Choroid plexus epithelial cell (primary cell): Measurements from ENCODE around the gene TOP2A.

Experiments
- DNase-seq: peaks from one replicate; pipeline ENCODE4 v3.0.0-alpha.2; 2010; ENCODE audit warnings: low read depth
- H3K4me3 ChIP-seq: 2 replicates; pipeline ENCODE4 v1.5.1; 2011; ENCODE audit warnings: low read depth, mild to moderate bottlenecking, control low read depth, low read length, moderate library complexity
- TF ChIP-seq, protein P1 (sequence below): conservative IDR thresholded peaks from 2 replicates; pipeline ENCODE4 v1.5.1; 2011; ENCODE audit warnings: low read depth, mild to moderate bottlenecking, control low read depth, inconsistent platforms, low read length, moderate library complexity

Gene TOP2A

DNA sequence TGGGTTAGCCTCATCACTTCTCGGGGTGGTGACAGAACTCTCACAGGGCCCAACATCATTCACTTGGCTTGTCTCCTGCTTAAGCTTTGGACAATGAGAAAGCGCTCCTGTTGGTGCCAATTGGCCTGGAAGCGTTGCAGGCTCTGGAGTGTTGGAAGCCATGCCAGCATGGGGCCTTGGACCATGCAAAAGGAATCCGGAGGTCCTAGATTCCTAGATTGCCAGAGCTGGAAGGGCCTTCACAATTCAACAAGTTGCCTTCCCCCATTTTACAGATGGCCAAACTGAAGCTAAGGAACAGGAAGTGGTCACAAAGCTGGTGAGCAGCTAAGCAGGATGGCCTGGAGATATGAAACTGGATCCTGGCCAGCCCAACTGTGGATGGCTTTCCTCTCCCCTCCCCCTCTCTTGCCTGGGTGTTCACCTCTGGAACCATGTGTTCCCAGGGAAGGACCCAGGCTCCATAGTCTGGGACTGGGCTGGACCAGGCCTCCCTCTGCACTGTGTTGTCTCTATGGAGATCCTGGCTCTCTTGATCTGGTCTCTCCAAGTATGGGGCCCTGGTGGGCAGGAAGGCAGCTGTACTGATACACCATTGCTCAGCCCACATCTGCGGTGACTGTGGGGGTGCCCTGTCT, 19.5 kb upstream of the TOP2A start:
- TF ChIP-seq, protein P1, sequence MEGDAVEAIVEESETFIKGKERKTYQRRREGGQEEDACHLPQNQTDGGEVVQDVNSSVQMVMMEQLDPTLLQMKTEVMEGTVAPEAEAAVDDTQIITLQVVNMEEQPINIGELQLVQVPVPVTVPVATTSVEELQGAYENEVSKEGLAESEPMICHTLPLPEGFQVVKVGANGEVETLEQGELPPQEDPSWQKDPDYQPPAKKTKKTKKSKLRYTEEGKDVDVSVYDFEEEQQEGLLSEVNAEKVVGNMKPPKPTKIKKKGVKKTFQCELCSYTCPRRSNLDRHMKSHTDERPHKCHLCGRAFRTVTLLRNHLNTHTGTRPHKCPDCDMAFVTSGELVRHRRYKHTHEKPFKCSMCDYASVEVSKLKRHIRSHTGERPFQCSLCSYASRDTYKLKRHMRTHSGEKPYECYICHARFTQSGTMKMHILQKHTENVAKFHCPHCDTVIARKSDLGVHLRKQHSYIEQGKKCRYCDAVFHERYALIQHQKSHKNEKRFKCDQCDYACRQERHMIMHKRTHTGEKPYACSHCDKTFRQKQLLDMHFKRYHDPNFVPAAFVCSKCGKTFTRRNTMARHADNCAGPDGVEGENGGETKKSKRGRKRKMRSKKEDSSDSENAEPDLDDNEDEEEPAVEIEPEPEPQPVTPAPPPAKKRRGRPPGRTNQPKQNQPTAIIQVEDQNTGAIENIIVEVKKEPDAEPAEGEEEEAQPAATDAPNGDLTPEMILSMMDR = no peak
- peak; percentile 39 for DNase-seq
- H3K4me3 ChIP-seq = no peak overlapping the region

DNA sequence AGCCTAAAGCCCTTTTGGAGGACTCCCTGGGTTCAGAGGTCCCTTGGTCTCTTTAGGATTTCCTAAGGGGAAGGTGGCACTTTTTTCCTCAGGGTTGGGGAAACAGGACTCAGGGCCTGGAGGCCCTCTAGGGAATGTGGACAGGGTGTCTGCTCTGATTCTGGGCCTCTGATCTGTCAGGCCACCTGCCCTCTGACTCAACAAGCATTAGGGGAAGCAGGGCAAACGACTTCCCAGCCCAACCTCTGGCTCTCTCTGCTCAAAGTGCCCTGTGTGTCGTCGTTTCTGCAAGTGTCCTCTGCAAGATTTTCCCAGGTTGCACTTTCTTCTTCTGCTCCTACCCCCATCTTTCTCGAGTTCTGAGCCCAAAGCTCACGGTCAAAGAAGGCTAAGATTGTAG, 18.9 kb upstream of the TOP2A start:
- TF ChIP-seq, protein P1 = no peak
- no peak for DNase-seq
- no peak overlapping the region for H3K4me3 ChIP-seq

DNA sequence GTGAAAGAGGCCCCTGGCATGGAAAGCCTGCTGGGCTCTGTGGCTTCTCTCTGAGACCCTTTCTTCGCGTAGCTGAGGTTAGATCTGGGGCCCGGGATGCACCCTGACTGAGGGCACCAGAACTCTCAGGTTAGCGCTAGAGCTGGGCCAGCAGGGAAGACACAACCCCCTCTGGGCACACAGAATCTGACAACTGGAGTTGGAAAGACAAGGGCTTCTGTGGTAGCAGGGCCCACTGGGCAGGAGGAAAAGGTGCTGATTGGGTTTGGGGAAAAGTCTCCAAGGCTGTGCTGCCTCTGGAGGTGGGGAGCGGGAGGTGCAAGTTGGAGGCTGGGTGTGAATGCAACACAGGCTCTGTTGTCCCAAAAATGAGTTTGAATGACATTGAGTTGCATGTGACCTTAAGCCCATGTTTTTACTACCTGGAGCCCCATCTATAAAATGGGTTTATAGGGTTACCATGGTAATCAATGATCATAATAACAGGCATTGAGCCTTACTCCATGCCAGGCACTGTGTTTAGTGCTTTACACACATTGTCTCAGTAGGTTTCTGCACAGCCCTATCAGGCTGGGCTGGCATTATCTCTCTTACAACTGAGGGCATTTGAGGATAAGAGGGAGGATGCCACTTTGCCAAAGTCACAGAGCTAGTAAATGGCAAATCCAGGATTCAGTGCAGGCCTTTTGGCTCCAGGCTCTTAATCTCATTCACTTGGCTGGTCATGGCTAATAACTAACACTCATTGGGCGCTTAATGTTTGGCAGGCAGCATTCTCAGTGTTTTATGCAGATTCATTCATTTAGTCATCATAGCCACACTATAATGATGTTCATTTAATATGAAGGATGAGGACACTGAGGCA, 16.1 kb upstream of the TOP2A start:
- TF ChIP-seq, protein P1 = peak; percentile 70
- H3K4me3 ChIP-seq = no peak overlapping the region
- peak; percentile 31 for DNase-seq

DNA sequence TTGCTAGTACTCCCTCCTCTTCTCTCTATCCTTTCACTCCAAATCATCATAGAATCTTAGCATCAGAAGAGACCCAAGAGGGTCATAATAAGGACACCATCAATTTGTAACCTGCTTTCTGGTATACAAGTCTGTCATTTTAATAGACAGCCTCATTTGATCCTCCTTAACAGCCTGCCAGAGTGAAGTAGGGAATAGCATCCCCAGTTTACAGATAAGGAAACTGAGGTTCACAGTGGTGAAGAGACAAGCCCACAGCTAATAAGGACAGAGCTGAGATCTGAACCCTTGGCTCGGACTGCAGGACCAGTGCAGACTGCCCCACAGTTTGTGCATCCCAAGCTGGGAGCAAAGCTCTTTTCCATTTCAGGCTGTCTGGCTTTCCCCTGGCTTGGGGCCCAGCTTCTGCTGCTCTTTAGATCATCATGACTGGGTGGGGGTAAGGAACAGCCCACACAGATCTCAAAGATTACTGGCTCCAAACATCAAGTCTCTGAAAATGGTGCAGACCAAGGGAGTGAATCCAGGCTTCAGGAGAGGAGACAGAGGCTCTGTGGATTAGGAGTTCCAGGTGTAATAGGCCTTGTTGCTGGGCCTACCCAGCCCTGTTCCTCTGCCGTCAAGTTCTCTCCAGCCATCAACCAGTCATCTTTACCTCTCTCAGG, 15.3 kb upstream of the TOP2A start:
- no peak overlapping the region for H3K4me3 ChIP-seq
- TF ChIP-seq, protein P1 = no peak
- DNase-seq = peak; percentile 70

DNA sequence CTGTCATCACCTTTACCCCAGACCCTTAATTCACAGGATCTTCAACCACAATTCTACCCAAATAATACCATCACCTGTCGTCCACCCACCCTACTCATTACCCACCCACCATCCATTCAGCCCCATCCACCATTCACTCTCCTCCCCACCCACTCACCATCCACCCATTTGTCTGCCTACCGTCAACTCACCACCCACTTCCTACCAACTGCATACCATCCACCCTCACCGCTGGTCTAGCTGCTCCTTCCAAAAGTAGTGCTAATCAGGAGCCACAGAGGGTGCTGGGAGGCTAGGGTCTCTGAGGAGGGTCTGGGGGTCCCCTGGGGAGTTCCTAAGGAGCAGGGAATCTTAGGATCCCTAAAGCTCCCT, 13.5 kb upstream of the TOP2A start:
- H3K4me3 ChIP-seq = no peak overlapping the region
- TF ChIP-seq, protein P1 = no peak
- DNase-seq = no peak

DNA sequence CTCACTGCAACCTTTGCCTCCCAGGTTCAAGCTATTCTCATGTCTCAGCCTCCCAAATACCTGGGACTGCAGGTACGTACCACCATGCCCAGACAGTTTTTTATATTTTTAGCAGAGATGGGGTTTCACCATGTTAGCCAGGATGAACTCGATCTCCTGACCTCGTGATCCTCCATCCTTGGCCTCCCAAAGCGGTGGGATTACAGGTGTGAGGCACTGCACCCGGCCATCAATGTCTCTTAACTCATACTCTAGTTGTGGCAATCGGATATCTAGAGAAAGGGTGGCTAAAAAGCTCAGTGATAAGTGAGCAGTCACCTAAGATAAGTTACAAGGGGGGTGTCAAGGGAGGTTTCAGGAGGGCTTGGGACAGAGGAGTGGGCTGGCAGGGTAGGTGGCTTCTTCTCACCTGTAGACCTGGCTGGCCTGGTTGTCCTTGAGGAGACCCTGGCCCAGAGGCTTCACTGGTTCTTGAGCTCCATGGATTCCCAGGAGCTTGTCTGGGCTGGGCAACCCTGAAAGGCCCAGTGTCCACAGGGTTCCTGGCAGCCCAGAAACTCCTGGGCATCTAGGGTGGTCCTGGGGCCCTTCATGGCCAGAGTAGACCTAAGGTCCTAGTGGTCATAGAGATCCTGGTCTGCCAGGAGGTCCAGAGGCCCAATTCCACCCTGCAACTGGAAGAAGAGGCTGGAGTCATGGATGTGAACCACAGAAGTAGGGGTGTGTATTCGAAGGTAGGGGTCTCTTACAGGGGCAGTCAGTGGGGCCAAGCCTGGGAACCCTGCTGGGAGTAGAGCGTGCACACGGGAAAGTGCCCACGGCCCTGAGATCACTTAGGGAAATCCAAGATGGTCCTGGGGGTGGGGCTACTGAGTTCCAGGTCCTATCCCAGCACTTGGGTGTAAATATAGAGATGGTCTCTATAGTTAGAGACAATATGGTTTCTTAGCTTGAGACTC, 12.9 kb upstream of the TOP2A start:
- no peak overlapping the region for H3K4me3 ChIP-seq
- no peak for DNase-seq
- TF ChIP-seq, protein P1 = no peak
